ENCODE measurements around the gene FDX1.

FDX1 gene

DNA sequence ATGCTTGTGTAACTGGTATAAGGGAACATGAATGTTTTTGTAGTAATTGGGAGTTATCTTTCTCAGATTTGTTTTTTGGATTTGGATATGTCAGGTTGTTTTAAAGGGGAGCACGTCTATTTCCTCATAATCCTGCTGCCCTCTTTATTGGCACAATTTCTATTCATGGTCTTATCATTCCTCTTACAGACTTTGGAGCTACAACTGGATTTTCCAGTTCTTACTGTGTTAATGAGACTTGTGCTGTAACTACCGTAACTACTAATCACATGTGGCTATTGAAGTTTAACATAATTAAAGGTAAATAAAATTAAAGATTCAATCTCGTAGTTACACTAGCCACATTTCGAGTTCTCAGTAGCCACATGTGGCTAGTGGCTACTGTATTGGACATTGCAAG lies 1.9 kb downstream of the FDX1 start:
- no peak for DNase-seq

DNA sequence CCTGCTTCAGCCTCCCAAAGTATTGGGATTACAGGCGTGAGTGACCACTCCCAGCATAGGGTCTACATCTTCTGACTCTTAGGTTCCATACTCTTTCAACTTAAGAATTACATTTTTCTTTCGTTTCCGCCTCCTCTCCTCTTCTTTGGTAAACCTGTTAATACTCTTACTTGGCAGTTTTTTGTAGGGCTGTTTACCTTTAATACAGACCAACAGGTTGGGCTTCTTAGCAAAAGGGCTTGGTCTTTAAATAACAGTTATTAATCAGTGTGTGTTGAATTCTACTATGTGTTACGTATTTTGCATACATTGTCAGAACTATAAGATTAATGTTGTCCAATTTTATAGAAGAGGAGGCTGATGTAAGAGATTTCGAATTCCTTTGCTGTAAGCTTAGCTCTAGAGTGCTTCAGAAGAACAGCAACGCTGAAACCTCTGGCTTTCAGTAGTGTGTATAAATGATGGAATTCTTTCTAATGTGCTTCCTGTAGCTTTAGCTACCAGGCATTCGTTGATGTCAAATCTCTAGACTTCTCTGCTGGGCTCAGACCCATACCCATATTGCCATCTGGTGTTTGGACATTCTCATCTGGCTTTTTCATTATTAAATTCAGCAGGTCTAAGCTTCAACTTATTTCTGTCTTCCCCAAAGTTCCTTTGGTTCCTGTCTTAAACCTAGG lies 3.1 kb downstream of the FDX1 start:
- DNase-seq, result no peak

DNA sequence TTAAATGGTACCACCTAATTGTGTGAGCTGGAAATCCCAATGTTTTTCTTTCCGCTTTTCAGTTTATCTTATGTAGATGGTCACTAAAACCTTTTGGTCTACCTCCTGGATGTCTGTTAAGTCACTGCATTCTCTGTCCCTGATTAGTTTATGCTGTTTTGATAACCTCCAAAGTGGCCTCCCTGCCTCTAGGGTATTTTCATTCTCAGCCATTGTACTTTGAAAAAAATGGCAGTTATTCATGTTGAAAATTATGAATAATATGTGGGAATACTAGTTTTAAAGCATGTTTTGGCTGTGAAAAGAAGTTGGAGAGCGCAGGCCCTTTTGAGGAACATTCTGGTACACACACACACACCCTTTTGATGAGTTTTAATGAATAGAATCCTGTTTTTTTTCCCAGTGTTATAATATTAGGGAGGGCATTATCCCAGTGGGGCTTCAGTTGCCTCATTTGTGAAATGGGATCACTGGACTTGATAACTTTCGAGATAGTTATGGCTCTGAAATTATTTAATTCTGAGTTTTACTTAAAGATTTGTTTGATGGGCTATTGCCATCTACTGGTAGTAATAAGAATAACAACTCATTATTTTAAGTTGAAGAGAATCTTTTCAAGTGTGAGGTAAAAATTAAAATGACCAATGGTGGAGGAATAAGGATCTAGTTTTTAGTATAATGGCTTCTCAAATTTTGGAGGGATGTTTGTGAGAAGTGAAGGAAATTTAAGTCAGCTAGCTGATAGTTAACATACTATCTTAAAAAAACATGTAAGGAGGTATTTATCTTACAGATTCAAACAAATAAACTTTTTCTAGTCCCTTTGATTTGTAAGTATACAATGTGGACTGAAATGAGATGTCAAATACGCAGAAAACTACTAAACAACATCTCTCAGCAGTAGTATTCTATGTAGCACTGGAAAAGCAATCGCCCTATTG lies 3.9 kb downstream of the FDX1 start:
- DNase-seq, result peak in 2 of 6 experiments; percentile 52 to 54

DNA sequence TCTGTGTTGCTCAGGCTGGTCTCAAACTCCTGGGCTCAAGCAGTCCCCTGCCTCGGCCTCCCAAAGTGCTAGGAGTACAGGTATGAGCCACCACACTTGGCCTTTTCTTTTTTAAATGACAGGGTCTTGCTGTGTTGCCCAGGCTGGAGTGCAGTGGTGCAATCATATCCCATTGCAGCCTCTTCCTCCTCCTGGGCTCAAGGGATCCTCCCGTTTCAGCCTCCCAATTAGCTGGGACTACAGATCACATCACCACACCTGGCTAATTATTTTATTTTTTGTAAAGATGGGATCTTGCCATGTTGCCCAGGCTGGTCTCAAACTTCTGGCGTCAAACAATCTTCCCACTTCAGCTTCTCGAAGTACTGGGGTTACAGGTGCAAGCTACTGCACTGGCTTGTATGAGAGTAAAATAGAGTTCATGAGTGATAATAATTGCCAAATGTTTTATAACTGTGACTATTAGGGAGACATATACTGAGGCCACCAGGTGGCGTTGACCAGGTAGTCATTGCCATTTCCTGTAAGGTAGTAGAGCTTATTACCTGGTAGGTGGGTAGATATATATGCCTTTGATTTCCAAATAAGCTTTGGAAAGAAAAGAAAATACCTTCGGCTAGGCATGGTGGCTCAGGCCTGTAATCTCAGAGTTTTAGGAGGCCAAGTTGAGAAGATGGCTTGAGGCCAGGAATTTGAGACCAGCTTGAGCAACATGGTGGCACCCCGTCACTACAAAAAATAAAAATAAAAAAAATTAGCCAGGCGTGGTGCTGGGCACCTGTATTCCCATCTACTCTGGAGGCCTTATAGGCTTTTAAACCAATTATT lies 5.4 kb downstream of the FDX1 start:
- DNase-seq, result no peak

DNA sequence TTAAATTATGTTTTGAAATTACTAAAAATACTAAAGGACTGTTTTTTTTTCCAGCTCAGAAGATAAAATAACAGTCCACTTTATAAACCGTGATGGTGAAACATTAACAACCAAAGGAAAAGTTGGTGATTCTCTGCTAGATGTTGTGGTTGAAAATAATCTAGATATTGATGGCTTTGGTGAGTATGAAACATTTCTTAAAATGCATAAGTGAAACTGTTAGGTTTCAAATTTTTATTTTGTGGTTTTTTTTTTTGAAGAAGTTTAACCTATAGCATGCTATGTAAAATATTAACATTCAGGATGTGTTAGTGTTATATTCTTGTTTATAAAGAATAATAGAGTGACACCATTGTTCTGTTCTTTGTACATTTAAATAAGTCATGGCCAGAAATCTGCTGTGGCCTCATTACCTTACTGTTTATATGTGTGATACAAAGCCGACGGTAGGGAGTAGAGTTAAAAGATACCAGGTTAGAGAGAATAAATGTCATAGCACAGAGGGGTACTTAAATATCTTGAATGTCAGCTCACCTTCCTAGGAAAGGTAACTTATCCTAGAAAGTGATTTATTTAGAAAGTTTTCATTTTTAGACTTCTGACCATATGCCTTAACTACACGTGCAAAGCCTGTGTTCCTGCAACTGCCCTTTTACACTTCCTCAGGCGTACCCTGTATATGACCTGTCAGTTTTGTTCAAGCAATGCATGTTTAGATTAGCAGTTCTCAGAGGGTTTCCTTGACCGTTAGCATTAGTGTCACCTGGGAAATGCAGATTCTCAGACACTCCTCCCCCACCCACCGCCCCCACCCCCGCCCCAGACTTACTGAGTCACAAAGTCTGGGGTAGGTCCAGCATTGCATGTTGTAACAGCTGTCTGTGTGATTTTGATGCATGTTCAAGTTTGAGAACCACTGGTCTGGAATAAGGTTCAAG lies 6.3 kb downstream of the FDX1 start:
- DNase-seq, result no peak

DNA sequence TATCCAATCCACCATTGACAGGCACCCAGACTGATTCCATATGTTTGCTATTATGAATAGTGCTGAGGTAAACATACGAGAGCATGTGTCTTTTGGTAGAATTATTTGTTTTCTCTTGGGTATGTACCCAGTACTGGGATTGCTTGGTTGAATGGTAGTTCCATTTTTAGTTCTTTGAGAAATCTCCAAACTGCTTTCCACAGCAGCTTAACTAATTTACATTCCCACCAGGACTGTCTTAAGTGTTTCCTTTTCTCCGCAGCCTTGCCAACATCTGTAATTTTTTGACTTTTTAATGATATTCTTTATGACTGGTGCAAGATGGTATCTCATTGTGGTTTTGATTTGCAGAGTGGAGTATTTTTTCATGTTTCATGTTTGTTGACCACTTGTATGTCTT lies 8.3 kb downstream of the FDX1 start:
- DNase-seq, result no peak

DNA sequence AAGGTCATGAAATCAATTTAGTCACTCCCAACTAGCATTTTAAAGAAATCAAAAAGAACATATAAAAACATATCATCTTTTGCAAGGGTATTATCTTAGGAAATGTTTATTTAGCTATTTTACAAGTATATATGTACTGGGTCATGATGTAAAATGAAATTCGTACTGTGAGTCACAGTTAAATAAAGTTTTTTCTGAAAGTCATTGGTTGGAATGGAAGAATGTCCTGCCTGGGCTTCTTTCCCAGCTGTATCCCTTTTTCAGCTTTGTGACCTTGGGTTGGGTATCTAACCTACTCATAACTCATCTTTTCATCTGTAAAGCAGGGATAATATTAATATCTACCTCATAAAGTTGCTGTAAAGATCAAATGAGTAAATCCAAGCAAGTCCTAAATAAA lies 15.7 kb downstream of the FDX1 start:
- no peak for DNase-seq

DNA sequence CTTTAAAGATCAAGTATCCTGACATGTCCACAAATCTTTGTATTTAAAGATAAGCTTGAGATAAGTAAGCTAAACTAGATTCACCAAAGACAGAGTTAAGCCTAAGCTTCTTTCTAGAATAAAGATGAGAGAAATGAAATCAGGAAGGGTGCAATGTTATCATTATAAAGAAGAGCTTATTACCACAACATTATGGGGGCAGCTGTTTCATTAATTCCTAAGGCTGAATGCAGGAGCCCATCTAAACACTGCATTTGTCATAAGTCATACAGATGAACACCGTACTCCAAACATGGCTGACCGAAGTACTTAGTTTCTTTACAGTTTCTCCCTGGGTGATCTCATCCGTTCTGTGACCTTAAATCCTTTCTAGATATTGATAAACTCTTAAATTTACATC lies 16.3 kb downstream of the FDX1 start:
- DNase-seq, result no peak

DNA sequence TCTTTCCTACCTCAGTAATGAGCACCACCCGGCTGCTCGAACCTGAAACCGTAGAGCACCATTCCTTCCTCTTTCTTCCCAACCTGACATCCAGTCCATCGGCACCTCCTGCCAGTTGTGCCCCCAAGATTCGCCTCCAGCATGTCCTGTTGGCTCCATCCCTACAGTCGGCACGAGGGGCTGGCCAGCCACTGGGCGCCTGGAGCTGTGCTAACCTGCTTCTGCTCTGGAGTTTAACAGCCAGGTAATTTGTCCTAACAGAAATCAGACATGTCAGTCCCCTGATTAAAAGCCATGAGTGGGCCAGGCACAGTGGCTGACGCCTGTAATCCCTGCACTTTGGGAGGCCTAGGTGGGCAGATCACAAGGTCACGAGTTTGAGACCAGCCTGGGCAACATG lies 16.8 kb downstream of the FDX1 start:
- no peak for DNase-seq

DNA sequence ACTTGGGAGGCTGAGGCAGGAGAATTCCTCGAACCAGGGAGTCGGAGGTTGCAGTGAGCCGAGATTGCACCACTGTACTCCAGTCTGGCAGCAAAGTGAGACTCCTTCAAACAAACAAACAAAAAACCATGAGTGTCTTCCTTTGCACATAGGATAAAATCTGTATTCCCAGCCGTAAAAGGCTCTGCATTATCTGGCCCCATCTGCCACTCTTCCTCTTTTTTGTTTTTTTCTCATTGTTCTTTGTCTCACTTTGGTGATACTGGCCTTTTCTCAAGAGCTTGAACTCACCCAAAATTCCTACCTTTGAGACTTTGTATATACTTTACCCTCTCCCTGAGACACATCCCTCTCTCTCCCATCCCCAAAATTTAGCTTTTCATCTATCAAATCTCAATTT lies 17.6 kb downstream of the FDX1 start:
- no peak for DNase-seq

DNA sequence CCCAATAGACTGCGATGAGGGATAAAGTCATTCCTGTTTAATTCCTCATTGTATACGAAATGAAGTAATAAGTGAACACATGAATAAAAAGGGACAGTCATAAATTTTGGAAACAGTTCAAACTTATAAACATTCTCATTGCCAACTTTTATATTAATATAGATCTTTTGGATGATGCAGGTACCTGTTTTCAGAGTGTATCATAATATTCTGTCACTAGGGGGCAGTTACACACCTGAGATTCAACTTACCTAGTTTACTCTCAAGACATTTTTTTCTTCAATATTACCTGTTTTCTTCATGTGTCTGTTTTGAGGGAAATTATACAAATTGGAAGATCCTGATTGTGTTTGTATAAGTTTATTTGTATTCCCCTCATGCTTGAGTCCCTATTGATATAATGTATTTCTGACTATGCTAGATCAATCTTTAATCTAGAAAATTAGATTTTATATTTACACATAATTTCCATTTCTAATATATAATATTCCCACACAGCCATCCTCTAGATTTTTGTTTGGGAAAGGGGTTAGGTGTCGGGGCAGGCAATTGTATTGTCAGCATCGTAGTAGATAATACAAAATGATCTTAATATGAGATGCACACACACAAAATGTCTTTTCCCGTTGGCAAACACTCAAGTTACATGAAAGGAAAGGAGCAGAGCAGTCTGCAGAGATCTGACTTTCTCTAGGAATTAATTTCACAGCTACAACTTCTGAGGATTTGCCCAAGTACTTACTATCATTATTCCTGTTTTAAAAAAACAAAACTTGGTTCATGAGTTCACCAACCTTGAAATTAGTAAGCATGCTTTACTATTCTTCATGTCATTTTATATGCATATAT lies 18.4 kb downstream of the FDX1 start:
- peak in 2 of 6 experiments; percentile 18 to 34 for DNase-seq

DNA sequence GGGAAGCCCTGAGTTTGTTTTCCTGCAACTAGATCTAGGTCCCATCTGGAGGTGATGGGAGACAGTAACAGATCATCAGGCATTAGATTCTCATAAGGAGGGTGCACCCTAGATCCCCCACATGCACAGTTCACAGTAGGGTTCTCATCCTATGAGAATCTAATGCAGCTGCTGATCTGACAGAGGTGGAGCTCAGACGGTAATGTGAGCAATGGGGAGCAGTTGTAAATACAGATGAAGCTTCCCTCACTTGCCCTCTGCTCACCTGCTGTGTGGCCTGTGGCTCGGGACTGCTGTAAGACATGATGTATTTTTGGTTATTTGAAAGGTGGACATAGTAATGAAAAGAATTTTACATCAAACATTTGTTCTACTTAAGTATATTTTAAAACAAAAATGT lies 20.5 kb downstream of the FDX1 start:
- DNase-seq, result no peak

DNA sequence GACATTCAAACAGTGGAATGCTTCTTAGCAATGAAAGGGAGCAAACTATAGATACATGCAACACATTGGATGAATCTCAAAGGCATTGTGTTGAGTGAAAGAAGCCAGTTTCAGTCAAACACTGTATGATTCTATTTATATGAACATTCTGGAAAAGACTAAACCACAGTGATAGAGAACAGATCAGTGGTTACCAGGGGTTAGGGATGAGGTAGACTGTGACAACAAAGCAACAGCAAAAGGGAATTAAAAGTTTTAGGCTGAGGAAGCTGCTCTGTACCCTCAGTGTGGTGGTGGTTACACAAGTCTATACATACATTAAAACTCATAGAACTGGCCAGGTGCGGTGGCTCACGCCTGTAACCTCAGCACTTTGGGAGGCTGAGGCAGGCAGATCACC lies 23.0 kb downstream of the FDX1 start:
- no peak for DNase-seq

DNA sequence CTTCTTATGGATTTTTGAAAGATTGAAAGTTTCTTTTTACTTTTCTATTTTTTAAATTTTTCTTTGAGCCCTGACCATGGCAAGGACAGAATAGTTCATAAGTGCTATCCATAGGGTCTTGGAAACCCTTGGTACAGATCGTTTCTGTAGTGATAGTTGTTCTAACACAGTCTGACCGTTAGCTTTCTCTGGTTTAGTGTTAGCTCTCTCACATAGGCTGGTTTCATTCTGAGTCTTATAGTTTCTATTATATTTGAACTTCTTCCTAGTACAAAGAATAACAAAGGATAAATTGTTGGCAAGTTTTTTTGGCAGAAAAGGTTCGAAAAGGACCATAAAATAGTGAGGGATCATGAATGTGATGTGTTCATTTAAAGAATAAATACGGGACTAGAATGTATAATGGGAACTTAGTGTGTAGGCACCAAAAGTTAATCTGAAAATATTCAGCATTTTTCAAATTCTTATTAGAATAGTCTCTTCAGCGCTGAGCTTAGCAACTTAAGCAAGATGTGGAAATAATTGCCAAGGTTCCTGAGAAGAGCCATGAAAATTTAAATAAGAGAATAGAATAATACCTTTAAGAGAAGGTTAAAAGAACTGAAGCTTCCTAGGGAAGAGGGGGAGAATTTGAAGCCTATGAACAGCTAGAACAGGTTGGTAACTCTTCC lies 24.1 kb downstream of the FDX1 start:
- DNase-seq, result no peak

DNA sequence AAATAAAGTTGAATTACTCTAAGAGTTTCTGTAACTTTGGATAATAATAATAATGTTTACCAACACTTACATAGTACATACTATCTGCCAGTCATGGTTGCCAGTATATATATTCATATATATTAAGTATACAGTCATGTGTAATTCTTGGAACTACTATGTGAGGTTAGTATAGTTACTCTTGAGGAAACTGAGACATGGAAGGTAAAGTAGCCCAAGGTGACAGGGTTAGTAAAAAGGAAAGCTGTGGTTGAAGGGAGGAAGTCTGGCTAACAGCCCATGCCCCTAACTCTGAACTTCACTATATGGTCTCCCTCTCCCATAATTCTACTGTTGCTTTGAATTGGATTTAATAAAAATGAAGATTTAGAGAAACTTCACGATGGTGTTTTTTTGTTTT lies 24.9 kb downstream of the FDX1 start:
- DNase-seq, result no peak

DNA sequence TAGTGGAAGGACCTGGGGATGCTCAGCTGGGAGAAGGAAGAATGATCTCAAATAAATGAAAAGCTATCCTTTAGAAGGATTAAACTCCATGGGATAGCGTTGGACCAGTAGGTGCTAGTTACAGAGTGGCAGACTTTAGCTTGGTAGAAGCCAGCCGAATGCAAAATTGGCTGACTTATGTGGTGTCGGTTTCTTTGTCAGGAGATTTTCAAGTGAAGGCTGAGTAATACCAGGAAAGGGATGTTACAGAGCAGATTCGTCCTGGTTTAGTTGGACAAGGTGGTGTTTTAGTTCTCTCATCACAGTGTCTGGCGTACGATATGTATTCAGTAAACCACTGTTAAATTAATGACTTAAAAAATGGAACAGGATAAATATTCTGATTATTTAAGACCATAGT lies 26.0 kb downstream of the FDX1 start:
- DNase-seq, result no peak

DNA sequence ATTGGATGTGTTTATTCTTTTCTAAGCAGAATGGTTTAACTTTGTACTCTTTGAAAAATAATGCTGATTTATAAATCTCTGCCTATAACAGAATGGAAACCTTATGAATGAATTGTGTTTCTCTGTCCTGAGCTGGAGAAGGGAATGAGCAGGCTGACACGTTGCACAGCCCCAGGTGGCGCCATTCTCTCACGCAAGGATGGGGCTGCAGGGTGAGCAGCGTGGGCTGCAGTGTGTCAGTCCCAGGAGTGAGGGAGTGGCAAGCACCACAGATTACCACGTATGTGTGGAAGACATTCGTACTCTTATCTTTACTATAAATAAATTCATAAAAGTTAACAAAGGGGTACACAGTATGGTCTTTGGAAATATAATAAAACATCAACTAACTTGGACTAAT lies 33.4 kb downstream of the FDX1 start:
- DNase-seq, result no peak

DNA sequence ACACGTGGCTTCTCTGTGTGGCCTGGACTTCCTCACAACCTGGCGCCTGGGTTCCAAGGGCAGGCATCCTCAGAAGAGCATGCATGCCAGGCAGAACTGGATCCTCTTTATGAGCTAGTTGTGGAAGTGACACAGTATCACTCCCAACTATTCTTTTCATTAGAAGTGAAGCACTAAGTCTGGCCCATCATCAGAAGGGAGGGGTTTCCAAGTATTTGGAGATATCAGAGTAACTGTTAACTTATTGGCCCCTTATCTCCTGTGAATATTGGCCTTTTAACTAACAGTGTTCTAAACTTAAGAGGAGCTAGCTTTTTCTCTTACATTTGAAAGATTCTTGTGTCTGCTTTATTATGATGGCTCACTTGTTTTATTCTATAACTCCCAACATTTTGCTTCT lies 35.5 kb downstream of the FDX1 start:
- no peak for DNase-seq

DNA sequence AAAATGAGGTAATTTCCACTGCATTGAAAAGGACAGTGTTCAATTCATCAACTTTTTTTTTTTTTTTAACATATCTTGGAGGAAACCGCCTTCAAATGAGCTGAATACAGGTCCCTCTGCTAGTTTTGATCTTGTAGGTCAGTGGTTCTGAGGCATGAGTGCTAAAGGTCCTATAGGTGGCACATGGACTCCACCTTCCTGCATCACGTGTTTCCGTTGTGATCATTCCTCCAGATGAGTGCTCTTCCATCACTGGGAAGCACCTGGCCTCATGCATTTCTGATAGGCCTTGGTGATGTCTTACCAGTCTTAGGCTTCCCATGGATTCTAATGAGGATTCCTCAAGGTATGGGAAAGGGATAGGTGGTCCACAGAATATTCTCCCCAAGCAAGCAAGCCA lies 37.8 kb downstream of the FDX1 start:
- no peak for DNase-seq

DNA sequence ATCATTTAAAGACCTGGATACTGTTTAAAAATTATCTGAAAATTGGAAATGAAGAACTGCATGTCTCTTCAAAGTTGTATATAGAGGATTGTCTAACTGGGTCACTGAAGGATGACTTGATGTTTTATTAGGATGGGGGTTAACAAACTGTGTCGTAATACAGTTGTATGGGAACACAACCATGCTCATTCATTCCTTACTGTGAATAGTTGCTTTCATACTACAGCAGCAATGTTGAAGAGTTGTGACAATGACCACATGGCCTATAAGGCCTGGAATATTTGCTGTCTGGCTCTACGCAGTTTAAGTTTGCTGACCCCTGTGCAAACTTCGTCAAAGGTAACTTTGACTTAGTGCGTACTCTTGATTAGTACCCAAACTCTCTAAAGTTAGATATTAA lies 38.4 kb downstream of the FDX1 start:
- no peak for DNase-seq

DNA sequence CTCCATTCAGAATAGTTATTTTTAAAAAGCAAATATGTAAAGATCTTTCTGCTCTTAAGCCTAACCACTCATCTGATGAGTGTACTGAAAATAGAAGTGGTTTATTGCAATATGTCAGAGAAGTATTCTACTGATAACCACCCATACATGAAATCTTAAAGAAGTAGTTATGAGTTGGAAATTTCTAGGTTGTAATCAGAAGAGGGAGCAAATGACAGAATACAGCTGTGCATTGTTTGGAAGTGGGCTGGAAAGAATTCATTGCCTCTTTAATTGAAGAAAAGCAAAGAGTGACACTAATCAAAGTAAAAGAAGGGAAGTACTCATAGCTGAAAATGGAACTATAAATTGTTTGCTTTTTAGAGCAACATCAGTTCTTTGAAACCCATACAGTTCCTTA lies 39.4 kb downstream of the FDX1 start:
- no peak for DNase-seq

Data from stimulated activated naive CD4-positive, alpha-beta T cell (primary cell).